ENCODE data around the gene SLC45A1.

SLC45A1 gene

GRCh38 chr1:8358897-8359616 lies 41.1 kb downstream of the SLC45A1 start:
- H3K27ac ChIP-seq: no peak overlapping the region
- H3K9ac ChIP-seq: no peak overlapping the region
- H3K9me3 ChIP-seq: no peaks in the 10 kb centered on the region
- peaks cover 92% of the 10 kb centered on the region for H4K20me1 ChIP-seq
- peaks cover 10% of the 10 kb centered on the region; the same call in 1 of the 2 replicates for H3K4me1 ChIP-seq
- H3K4me2 ChIP-seq: no peak overlapping the region
- peaks cover 97% of the 10 kb centered on the region for H3K36me3 ChIP-seq
- no peak overlapping the region for H3K4me3 ChIP-seq
- TF ChIP-seq Cebpa-rat (IDR thresholded peaks at IDR 0.05): no peak
- no peaks in the 10 kb centered on the region for H3K27me3 ChIP-seq

GRCh38 chr1:8359617-8360481 lies 41.9 kb downstream of the SLC45A1 start:
- TF ChIP-seq Cebpa-rat (IDR thresholded peaks at IDR 0.05): no peak
- H3K27me3 ChIP-seq: no peaks in the 10 kb centered on the region
- H3K4me3 ChIP-seq: no peak overlapping the region
- peaks cover 89% of the 10 kb centered on the region for H4K20me1 ChIP-seq
- H3K27ac ChIP-seq: no peak overlapping the region
- peaks cover 15% of the 10 kb centered on the region; the same call in 1 of the 2 replicates for H3K4me1 ChIP-seq
- no peaks in the 10 kb centered on the region for H3K9me3 ChIP-seq
- peaks cover 96% of the 10 kb centered on the region for H3K36me3 ChIP-seq
- H3K9ac ChIP-seq: no peak overlapping the region
- no peak overlapping the region for H3K4me2 ChIP-seq

- Histone ChIP-seq H3K9me3 (no peaks in the 10 kb centered on the region), H3K36me3 (peaks cover 96% of the 10 kb centered on the region), H3K27ac (no peak overlapping the region), H3K4me3 (no peak overlapping the region), H3K9ac (no peak overlapping the region), H3K4me1 (peaks cover 15% of the 10 kb centered on the region; the same call in 1 of the 2 replicates), H3K27me3 (no peaks in the 10 kb centered on the region), H3K4me2 (no peak overlapping the region), H4K20me1 (peaks cover 89% of the 10 kb centered on the region)
- TF ChIP-seq Cebpa-rat (IDR thresholded peaks at IDR 0.05): no peak
Measured at GRCh38 chr1:8360493-8361197, 42.7 kb downstream of the SLC45A1 start.

- H3K27ac ChIP-seq: no peak overlapping the region
- TF ChIP-seq Cebpa-rat (IDR thresholded peaks at IDR 0.05): no peak
- peaks cover 15% of the 10 kb centered on the region; the same call in 1 of the 2 replicates for H3K4me1 ChIP-seq
- peaks cover 96% of the 10 kb centered on the region for H3K36me3 ChIP-seq
- H3K4me3 ChIP-seq: no peak overlapping the region
- H4K20me1 ChIP-seq: peaks cover 89% of the 10 kb centered on the region
- no peak overlapping the region for H3K9ac ChIP-seq
- H3K4me2 ChIP-seq: no peak overlapping the region
- H3K9me3 ChIP-seq: no peaks in the 10 kb centered on the region
- no peaks in the 10 kb centered on the region for H3K27me3 ChIP-seq
Measured at GRCh38 chr1:8361198-8361849, 43.4 kb downstream of the SLC45A1 start.

GRCh38 chr1:8362701-8363101 lies 44.8 kb downstream of the SLC45A1 start:
- Histone ChIP-seq H4K20me1 (peaks cover 89% of the 10 kb centered on the region), H3K27me3 (no peaks in the 10 kb centered on the region), H3K4me1 (peaks cover 25% of the 10 kb centered on the region), H3K9me3 (no peaks in the 10 kb centered on the region), H3K27ac (no peak overlapping the region), H3K4me2 (no peak overlapping the region), H3K9ac (no peak overlapping the region), H3K4me3 (no peak overlapping the region), H3K36me3 (peaks cover 93% of the 10 kb centered on the region)
- no peak for TF ChIP-seq Cebpa-rat (IDR thresholded peaks at IDR 0.05)

GRCh38 chr1:8363186-8363766 lies 45.4 kb downstream of the SLC45A1 start:
- H3K9ac ChIP-seq: no peak overlapping the region
- H3K9me3 ChIP-seq: no peaks in the 10 kb centered on the region
- H3K36me3 ChIP-seq: peaks cover 87% of the 10 kb centered on the region
- H3K4me2 ChIP-seq: no peak overlapping the region
- peaks cover 89% of the 10 kb centered on the region for H4K20me1 ChIP-seq
- no peak overlapping the region for H3K4me3 ChIP-seq
- peaks cover 31% of the 10 kb centered on the region for H3K4me1 ChIP-seq
- no peaks in the 10 kb centered on the region for H3K27me3 ChIP-seq
- no peak overlapping the region for H3K27ac ChIP-seq
- TF ChIP-seq Cebpa-rat (IDR thresholded peaks at IDR 0.05): no peak

- Histone ChIP-seq H3K36me3 (peaks cover 81% of the 10 kb centered on the region), H4K20me1 (peaks cover 89% of the 10 kb centered on the region), H3K4me2 (no peak overlapping the region), H3K4me1 (peaks cover 32% of the 10 kb centered on the region), H3K27me3 (no peaks in the 10 kb centered on the region), H3K27ac (no peak overlapping the region; the same call in 1 of the 2 replicates), H3K4me3 (no peak overlapping the region), H3K9ac (no peak overlapping the region), H3K9me3 (no peaks in the 10 kb centered on the region)
- no peak for TF ChIP-seq Cebpa-rat (IDR thresholded peaks at IDR 0.05)
Measured at GRCh38 chr1:8363767-8364301, 45.9 kb downstream of the SLC45A1 start.

- H3K4me2 ChIP-seq: no peak overlapping the region
- no peaks in the 10 kb centered on the region for H3K27me3 ChIP-seq
- H3K36me3 ChIP-seq: peaks cover 72% of the 10 kb centered on the region
- H3K9ac ChIP-seq: no peak overlapping the region
- H4K20me1 ChIP-seq: peaks cover 89% of the 10 kb centered on the region
- peaks cover 32% of the 10 kb centered on the region for H3K4me1 ChIP-seq
- H3K27ac ChIP-seq: no peak overlapping the region; the same call in 1 of the 2 replicates
- H3K9me3 ChIP-seq: no peaks in the 10 kb centered on the region
- no peak overlapping the region for H3K4me3 ChIP-seq
- no peak for TF ChIP-seq Cebpa-rat (IDR thresholded peaks at IDR 0.05)
Measured at GRCh38 chr1:8364528-8365442, 46.9 kb downstream of the SLC45A1 start.

All from BLaER1 (cell line).